ENCODE measurements around the gene TRIO. TPM values are rescaled to one million over a fixed set of nuclear protein-coding genes. Genes with fewer than 3 reads are reported as not detected.
A peak's percentile ranks its signal among the peaks of the same experiment; 100 is the strongest.

TRIO gene
- total RNA-seq, 1 experiment from 2014 or later, result 88.8 TPM

- TF ChIP-seq TEAD4 (CRISPR knock-in tag; IDR thresholded peaks at IDR 0.05), result no peak
- TF ChIP-seq NFATC4 (CRISPR knock-in tag; IDR thresholded peaks at IDR 0.05), result no peak
- no peak for TF ChIP-seq ZNF138 (CRISPR knock-in tag; conservative IDR thresholded peaks at IDR 0.05)
- TF ChIP-seq EMX1 (CRISPR knock-in tag; IDR thresholded peaks at IDR 0.05), result no peak
- TF ChIP-seq TP53 (CRISPR knock-in tag; IDR thresholded peaks at IDR 0.05), result no peak
- no peak for TF ChIP-seq ZNF121 (CRISPR knock-in tag; IDR thresholded peaks at IDR 0.05)
- no peak for TF ChIP-seq ZNF423 (CRISPR knock-in tag; IDR thresholded peaks at IDR 0.05)
- TF ChIP-seq GTF2I (CRISPR knock-in tag; conservative IDR thresholded peaks at IDR 0.05), result no peak
These were observed 312.7 kb downstream of the TRIO start (continued) for GRCh38 chr5:14455814-14456321.

GRCh38 chr5:14457476-14457875 is 314.3 kb downstream of the TRIO start:
- Mint-ChIP-seq H3K27ac (peak overlapping the region; percentile 85), H3K4me3 (no peak overlapping the region)
- POLR2A ChIA-PET, result no interaction called here

GRCh38 chr5:14458414-14458813 is 315.3 kb downstream of the TRIO start:
- CTCF ChIA-PET, result interaction anchor here (0.9 kb wide), 1 partner anchor 200 kb away, joined by 3 read pairs; no protein-coding TSS in a partner anchor
- Mint-ChIP-seq H3K36me3 (peaks cover 55% of the 10 kb centered on the region), H3K27ac (no peak overlapping the region), H3K27me3 (ENCODE audit: low read depth) (peaks cover 4% of the 10 kb centered on the region; the same call in 1 of the 2 replicates), H3K4me1 (peaks cover 6% of the 10 kb centered on the region), H3K9me3 (peaks cover 24% of the 10 kb centered on the region), H3K4me3 (no peak overlapping the region)
- POLR2A ChIA-PET, result no interaction called here
- ATAC-seq, result no peak
- DNase-seq (ENCODE audit: low spot score), result no peak
- TF ChIP-seq ZNF512 (CRISPR knock-in tag; IDR thresholded peaks at IDR 0.05; ENCODE audit: borderline replicate concordance) (no peak), NR1H2 (CRISPR knock-in tag; IDR thresholded peaks at IDR 0.05) (no peak), PRDM15 (CRISPR knock-in tag; IDR thresholded peaks at IDR 0.05) (no peak), ZNF263 (CRISPR knock-in tag; IDR thresholded peaks at IDR 0.05; ENCODE audit: low read depth) (no peak), MXD4 (CRISPR knock-in tag; IDR thresholded peaks at IDR 0.05; ENCODE audit: borderline replicate concordance) (no peak), HMGXB4 (CRISPR knock-in tag; IDR thresholded peaks at IDR 0.05) (no peak), IRF2 (CRISPR knock-in tag; IDR thresholded peaks at IDR 0.05; ENCODE audit: borderline replicate concordance, low read depth) (no peak), ZNF532 (CRISPR knock-in tag; IDR thresholded peaks at IDR 0.05; ENCODE audit: borderline replicate concordance) (no peak), PRRX2 (CRISPR knock-in tag; IDR thresholded peaks at IDR 0.05) (no peak), NFE2L1 (CRISPR knock-in tag; IDR thresholded peaks at IDR 0.05) (no peak), TCF7 (CRISPR knock-in tag; IDR thresholded peaks at IDR 0.05; ENCODE audit: low read depth) (no peak), FOXJ3 (CRISPR knock-in tag; IDR thresholded peaks at IDR 0.05; ENCODE audit: borderline replicate concordance) (no peak), ZNF671 (CRISPR knock-in tag; IDR thresholded peaks at IDR 0.05) (no peak)

More at GRCh38 chr5:14457476-14457875, 314.3 kb downstream of the TRIO start:
- CTCF ChIA-PET, result interaction anchor here (0.9 to 1.4 kb wide), 3 partner anchors 191 to 481 kb away, joined by 3 to 7 read pairs (median 3); no protein-coding TSS in a partner anchor
- peaks cover 24% of the 10 kb centered on the region for H3K9me3 Mint-ChIP-seq
- peaks cover 14% of the 10 kb centered on the region for H3K4me1 Mint-ChIP-seq
- H3K36me3 Mint-ChIP-seq, result peaks cover 54% of the 10 kb centered on the region
- ATAC-seq (no peak), DNase-seq (ENCODE audit: low spot score) (no peak)
- TF ChIP-seq ZNF317 (CRISPR knock-in tag; IDR thresholded peaks at IDR 0.05; ENCODE audit: borderline replicate concordance, low read depth) (no peak), USF2 (CRISPR knock-in tag; IDR thresholded peaks at IDR 0.05) (no peak)
- peaks cover 4% of the 10 kb centered on the region; the same call in 1 of the 2 replicates for H3K27me3 Mint-ChIP-seq (ENCODE audit: low read depth)
